Measurements from ENCODE around the gene C22orf31.

GRCh38 chr22:29029202-29030000, 32.2 kb downstream of the C22orf31 start:
- TF ChIP-seq CTCF (IDR thresholded peaks at IDR 0.05; ENCODE audit: poor library complexity) (no peak), EZH2 (IDR thresholded peaks at IDR 0.05; ENCODE audit: borderline replicate concordance) (no peak)

Data from hepatocyte (in vitro differentiated cells).